Fibroblast of skin of back (primary cell): ENCODE results near the gene S100A12.
"Not testable (repeated sequence)": the region's sequence is repeated elsewhere in the genome, so short reads cannot be mapped to it uniquely, and the experiment has no call there.

ENCODE experiments used
- DNase-seq: peaks from one replicate; pipeline ENCODE4 v3.0.0-alpha.2; 2013

The S100A12 gene

DNA sequence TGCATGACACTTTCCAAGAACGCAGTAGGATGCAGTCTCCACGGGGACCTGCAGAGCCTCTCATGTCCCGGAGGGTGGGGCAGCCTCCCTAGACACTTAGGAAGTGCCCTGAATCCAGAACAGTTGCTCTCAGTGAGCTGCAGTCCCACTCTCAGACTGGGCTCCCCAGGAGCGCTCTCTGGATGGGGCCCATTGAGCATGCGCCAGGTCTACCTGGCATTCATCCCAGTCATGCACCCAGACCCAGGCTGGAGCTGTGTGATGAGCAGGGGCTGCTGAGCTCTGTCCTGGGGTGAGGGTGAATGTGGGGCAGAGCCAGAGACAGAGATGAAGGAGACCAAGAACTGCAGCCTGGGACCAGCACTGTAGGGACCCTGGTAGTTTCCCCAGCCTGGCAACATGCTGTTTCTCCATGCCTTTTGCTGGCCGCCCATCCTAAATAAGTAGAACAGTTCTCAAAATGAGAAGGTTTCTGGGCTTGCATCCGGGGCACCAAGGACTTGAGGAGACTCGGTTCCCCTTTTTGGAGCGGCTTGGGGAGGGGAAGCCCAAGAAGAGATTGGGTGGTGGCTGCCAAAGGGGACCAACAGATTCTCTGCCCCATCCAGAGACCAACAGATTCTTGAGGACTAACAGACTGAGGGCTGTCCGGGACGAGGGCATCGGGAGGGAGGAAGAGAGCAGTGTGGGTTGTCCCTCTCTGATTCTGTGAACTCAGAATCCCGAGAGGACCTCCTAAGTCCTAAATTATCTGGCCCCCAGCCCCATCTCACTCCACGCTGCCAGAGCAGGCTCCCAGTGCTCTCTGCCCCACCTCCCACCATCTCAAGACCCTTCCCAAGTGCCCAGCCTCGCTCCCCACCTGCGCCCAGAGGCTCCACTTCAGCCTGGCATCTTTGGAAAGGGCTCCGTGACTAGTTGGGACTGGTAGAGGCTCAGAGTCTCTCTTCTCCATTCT lies 25.8 kb downstream of the S100A12 start:
- DNase-seq: no peak

DNA sequence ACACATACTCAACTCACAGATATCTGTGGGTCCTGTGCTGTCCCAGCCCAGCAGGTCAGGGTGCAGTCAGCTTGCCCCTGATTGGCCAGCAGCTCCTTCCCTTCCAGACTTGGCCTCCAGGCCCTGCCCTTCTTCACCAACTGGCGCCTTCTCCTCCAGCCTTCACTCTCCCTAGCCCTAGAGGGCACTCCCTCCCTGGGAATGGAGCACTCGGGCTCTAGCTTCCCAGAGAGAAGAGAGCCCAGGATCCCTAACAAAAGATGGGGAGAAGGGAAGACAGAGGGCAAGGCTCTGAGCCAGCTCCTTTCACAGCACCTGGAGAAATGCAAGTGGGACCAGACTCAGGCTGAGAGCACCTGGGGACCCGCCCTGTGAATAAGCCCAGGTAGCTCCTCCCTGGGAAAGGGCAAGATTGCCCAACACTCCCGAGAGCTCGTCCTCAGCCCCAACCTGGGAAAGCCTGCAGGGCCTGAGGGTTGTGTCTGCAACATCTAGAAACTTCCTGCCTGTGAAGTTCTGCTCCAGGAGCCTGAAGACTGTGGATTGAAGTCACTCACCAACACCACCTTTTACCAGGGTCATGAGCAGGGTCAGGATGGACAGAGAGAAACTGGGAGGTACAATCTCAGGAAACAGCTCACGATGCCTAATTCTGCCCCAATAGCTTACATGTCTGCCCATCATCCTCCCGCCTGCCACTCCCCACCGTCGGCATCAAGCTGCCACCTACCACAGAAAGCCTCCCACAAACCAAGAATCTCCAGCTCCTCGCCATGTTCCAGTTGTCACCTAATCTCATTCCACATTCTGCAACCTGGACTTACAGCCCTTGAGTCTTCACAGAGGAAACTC lies 26.7 kb downstream of the S100A12 start, which contains the start of gene PGLYRP4:
Gene PGLYRP4 (minus strand): TSS at position 331 of the 852 bp plus-strand sequence. CDS start 909 bp downstream, outside the sequence.
- DNase-seq: no peak

DNA sequence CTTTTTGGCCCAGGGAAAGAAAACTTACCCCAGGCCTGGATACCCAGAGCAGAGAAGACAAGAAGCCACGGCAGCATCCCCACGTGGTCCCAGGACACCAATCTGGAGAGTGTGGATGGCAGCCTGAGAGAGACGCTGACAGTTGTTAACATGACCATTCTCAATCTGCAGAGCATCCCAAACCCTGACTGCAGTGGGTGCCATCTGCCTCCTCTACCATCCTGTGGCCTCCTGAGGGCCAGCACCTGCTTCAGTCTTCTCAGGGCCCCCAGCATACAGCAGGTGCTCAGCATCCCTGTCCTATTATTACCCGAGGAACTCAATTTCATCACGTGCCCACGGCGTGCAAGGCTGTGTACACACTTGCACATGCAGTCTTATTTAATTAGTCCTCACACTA lies 27.6 kb downstream of the S100A12 start:
- DNase-seq: no peak

DNA sequence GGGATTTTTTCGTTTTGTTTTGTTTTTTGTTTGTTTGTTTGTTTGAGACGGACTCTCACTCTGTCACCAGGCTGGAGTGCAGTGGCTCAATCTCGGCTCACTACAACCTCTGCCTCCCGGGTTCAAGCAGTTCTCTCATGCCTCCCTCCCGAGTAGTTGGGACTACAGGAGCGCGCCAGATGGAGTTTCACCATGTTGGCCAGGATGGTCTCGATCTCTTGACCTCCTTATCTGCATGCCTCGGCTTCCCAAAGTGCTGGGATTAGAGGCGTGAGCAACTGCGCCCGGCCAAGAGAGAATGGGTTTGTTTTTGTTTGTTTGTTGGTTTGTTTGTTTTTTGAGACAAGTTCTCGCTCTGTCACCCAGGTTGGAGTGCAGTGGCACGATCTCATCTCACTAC lies 28.4 kb downstream of the S100A12 start:
- DNase-seq: not testable (repeated sequence)

DNA sequence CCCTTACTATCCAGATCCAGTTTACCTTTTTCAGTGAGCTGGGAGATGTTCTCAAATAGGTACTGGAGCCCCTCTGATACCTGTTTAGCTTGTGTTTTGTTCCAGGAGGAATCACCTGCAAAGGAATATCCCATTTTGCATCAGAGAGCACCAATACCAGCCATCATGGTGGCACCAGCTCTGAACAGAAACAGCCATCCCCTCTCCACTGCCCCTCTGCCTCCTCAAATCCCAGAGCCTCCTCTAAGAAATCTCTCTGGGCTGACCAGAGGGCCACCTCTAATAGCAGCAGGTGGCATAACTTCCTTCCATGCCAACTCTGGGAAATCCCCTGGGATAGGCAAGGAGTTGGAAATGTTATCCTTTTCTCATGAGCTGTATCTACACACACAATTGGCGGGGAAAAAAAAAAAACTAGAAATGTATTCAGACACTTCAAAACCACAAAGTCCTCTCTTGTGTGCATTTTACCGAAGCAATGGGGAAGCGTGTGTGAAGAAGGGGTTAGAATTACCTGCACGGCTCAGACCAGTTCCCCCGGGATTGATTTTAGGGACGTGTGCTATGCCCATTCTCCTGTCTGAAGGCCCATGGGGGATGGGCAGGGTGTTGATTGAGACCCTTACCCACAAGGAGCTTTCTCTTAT lies 29.2 kb downstream of the S100A12 start:
- no peak for DNase-seq

DNA sequence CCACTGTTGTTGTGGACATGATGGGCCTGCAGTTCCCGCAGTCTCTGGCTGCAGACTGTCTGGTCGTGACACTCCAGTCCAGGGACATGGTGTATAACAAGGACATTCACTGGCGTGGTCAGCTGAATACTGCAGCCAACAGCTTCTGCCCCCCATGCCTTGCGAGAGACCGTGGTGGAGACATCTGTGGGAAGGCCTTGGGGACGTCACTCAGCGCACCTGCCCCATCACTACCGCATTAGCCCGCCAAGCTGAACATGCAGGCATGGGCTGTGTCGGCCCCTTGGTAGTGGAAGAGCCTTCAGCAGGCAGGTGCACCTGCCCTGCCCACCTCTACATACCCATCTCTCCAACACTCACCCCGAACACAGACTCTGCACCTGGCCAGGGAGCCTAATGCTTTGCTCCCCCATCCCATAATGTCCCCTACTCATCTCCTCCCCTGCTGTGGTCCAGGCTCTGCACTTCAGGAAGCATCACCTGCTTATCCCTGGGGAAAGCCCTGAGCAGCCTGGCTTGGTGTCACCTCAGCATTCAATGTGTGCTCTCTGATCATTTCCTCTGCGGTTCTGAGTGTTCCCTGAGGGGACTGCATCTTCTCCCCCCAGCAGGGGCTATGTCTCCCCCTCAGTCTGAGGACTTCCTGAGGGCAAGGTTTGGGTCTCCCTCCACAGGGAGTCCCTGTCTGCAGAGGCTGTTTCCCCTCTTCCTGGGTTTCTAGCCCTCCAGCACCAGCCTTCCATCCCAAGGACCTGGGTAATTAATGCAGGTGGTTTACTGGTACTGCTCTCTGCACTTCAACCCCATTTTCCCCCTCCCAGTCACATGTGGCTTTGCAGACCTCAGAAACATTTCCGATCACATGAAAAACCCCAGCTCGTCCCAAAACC lies 30.0 kb downstream of the S100A12 start:
- DNase-seq: no peak

DNA sequence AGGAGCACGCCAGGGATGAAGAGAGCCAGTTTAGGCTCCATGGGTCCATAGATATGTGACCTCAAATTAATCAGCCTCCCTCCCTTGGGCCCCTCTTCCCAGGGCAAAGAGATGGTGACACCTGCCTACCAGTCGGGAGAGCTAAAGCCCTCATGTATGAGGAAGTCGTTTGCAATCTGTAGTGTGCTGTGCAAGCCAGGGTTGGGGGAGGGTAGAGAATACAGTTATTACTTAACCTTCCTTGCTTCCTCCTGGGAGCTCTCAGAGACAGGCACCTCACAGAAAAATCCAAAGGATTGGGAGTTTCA lies 30.7 kb downstream of the S100A12 start:
- no peak for DNase-seq

DNA sequence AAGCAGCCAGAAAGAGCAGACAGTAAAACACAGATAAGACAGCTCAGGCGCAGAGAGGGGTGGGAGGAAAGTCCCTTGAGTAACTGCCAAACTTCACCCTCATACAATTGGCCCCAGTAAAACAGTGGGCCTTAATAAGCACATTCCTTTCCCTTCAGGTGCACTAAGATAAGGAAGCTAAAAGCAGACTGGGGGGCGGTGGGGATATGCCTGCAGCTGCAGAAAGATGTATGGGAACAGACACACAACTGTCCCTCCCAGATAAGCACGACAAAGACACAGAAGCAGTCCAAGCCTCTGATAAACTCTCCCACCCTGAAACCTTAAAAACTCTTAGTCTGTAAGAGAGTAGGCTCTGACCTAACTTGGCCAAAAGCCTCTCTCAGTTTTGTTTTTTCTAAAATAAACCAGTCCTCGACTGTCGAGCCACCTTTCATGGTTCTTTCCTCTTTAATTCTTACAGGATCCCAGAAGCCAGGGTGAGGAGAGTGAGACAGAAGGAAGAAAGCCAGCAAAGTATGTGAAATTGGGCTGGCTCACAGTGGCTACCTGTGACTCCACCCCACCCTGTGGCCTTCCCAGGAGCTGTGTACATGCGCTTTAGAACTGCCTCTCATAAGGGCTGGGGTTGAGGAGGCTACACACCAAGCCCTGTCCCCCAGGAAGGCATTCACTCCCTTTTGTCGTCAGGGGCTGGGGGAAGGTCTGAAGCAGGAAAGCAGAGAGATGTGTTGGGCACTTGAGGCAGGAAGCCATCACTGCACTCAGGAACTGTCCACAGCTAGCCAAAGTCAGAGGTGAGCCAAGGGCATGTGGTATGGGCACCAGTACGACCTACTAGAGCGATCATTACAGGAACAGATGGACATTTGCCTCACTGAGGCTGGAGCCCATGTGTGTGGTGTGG lies 31.4 kb downstream of the S100A12 start:
- no peak for DNase-seq

DNA sequence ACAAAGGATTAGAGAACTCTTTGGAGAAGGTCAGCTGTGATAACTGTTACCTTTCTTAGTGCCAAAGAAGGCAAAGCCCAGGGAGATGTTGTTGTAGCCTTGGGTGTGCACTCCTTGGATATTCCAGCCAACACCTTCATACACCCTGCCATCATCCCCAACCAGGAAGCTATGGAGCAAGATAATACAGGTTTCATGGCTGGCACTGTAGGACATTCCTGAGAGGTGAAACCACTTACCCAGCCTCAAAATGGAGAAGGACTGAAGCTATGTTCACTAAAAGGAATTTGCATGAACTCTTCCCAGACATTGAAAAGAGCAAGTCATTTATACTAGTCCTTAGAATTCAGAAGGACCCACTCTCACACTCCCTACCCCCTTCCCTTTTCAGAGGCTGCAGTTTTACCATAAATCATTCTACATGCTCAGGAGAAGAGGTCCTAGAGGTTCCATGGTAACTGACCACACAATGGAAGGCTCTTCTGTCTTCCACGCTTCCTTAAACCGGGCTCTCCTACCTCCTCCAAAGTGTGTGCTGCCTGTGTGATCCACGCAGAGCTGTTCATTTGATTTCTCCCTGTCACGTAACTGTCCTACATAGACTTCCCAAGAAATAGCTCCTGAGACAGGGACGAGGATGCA lies 32.3 kb downstream of the S100A12 start:
- DNase-seq: no peak

DNA sequence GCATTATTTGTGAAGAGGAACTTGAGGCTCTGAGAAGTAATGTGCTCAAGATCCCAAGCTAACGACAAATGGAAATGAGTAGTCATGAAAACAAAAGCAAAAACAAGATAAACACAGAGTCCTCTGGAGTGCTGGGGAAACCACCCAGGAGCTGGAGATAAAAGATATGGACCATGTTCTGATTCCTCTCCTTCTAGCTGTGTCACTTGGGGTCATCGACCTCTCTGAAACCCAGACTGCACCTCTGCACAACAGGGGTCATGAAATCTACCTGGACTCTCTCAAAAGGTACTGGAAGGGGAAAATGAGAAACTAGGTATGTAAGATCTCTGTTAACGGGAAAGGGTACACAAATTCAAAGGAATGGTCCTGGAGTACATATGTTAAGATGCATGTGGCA lies 33.2 kb downstream of the S100A12 start:
- DNase-seq: no peak

DNA sequence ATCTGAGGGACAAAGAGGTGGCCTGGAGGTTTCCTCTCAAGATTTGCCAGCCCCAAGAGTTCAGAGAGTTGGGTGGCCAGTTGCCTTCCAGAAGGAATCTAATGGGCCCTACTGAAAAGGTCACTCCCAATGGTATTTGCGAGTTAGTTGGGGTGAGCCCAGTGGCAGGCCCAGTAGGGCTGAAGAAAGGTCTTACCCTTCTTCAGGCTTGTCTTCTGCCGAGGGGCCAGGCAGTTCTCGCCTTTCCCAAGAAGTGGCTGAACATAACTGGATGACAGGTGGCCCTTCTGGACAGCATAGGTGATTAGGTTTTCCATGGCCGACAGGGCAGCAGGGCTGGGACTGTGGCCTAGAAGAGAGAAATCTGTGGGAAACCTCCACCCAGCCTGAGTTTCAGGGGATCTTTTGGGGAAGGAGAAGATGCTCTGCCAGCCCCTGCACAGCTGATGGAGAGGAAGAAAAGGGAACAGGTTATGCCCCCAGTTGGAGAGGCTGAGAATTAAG lies 33.9 kb downstream of the S100A12 start:
- DNase-seq: no peak

DNA sequence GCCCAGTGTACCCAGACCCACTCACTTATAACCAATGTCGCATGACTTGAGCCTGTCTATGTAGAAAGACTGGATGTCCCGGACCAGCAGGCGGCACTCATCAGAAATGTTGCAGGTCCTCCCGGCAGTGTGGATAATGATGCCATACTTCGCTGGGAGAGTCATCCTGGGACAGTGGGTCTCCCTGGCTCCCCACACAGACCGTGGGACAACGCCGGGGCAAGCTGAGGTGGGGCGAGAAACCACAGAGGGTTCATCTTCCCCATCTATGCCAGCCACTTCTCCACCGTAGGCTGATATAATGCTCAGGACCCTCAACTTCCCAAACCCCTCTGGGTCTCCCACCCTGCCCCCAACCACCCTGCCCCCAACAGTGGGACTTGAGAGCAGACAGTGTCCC lies 35.1 kb downstream of the S100A12 start:
- no peak for DNase-seq

DNA sequence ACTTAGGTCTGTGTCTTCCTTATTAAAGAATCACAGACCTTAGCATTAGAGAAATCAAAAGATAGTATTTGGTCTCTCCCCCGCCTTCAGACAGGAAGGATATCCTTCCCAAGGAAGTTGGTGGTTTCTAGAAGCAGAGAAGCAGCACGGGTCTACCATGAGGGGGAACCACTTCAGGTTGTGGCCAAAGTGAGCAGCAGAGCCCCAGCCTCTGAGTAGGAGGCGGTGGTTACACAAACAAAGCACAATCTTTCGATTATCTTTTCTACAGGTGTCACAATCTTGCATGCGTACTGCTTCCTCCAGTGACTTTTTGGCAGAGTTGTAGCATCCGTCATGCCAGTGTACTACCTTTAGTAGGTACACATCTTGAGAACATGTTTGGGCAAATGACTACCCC lies 35.6 kb downstream of the S100A12 start:
- no peak for DNase-seq

DNA sequence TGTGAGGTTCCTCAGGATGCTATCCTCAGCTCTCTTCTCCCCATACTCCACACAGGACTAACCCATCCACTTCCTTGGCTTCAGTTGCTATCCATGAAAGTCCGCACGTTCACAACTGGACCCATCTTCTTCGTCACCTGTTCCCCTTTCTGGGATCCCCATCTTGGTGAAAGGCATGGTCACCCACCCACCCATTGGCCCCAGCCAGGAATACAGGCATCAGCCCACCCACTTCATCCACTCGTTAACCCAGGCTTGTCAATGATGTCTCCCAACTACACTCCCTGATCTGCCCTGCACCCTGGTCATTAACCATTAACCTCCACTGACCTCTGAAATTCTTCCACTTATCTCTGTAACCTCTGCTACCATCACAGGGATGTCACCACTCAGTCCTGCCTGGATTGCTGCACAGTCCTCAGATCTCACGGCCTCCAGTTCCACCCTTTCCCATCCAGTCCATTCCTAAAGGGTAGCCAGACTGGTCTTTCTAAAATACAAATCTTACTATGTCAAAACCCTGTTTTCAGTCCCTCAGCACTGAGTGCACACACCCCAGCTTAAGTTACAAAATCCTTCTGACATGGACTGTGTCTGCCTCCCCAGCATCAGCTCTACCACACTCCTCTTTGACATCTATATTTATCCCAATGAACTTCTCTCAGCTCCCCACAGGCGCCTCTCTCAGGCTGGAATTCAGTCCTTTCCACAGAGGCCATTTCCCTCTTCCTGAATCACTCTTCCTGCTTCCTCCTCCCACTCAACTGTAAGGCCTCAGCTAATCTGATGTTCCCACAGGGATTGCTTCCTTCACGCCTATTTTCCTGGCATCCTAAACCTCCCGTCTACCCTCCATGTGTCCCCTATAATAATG lies 37.2 kb downstream of the S100A12 start:
- no peak for DNase-seq

DNA sequence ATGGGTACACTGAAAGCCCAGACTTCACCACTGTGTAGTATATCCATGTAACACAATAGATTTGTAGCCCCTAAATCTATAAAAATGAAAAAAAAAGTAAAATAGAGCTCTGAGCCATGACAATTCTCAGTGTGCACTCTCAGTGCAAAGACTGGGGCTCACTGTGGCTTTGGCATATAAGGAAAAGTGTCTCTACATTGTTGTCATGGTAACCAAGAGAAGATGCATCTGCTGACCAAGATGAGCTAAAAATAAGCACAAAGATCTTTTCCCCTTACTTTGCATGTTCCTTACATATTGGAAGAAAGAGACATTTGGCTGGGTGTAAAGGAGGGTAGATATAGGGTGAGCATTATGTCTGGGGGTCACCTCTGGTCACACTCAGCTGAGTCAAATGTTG lies 38.8 kb downstream of the S100A12 start:
- no peak for DNase-seq

DNA sequence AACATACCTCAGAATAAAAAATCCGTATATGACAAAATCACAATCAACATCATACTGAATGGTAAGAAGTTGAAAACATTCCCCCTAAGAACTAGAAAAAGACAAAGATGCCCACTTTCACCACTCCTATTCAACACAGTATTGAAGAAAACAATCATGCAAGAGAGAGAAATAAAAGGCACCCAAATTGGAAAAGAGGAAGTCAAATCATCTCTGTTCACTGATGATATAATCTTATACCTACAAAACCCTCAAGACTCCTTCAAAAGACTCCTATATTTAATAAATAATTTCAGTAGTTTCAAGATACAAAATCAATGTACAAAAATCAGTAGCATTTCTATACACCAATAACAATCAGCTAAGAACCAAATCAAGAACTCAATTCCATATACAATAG lies 41.5 kb downstream of the S100A12 start:
- no peak for DNase-seq

DNA sequence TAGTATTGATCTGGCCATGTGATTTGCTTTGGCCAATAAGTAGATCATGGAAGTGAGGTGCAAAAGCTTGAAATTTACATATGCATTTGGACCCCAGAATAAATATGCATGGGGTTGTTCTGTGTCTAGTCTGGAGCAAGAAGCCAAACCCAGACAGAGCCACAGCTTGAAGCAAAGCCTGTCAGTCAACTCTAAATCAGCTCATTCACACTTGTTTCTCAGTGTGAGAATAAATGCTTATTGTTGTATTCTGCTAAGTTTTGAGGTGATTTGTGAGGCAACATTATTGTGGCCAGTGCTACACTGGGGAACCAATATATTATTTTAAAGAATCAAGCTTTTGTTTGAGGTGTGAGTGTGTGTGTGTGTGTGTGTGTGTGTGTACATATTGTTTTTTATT lies 50.5 kb downstream of the S100A12 start:
- no peak for DNase-seq
